BJ (cell line): Measurements from ENCODE around the gene TTC33. TPM values are rescaled to one million over a fixed set of nuclear protein-coding genes. Genes with fewer than 3 reads are reported as not detected.

Source experiments
- CTCF ChIA-PET: fragments of 350-600 bp; formaldehyde crosslinking; extraction: SDS; loops from one replicate; lab custom pipeline; 2021; ENCODE audit warnings: antibody characterized with exemption, inconsistent platforms; lab: Yijun Ruan, JAX
- POLR2A ChIA-PET: fragments of 300-600 bp; sonication (Branson Sonifier 250); formaldehyde crosslinking; extraction: SDS; loops from one replicate; lab custom pipeline; 2021; ENCODE audit warnings: antibody characterized with exemption; lab: Charles Lee
- DNase-seq: peaks from one replicate; pipeline ENCODE4 v3.0.0-alpha.2; 2011; ENCODE audit warnings: low read depth
- H3K27me3 ChIP-seq: 2 replicates; pipeline ENCODE4 v1.6.0; 2011; ENCODE audit warnings: low read length; ENCODE audit not compliant: control insufficient read depth, insufficient read depth
- H3K36me3 ChIP-seq: 2 replicates; pipeline ENCODE4 v1.5.1; 2011; ENCODE audit warnings: low read length; ENCODE audit not compliant: control insufficient read depth, insufficient read depth
- H3K4me3 ChIP-seq: 2 replicates; pipeline ENCODE4 v1.5.1; 2011; ENCODE audit warnings: low read depth, mild to moderate bottlenecking, control low read depth, low read length
- CTCF ChIP-seq: IDR thresholded peaks from 2 replicates; pipeline ENCODE4 v1.5.1; 2011; ENCODE audit warnings: low read depth, mild to moderate bottlenecking, control low read depth, inconsistent platforms, low read length, moderate library complexity; ENCODE audit not compliant: insufficient read depth
- polyA plus RNA-seq: library from polyadenylated mRNA; depleted of rRNA; stranded (reverse); fragments of >200 nt; gene quantifications from 2 replicates; pipeline ENCODE4 v1.2.3, GENCODE V29; 2011

The TTC33 gene
- polyA plus RNA-seq, 1 experiment = 2.8 TPM

- ChIA-PET POLR2A (no interaction called here), CTCF (interaction anchor here (0.8 to 2.0 kb wide), 10 partner anchors 9 to 980 kb away, joined by 3 to 11 read pairs (median 4); partner anchors contain the start of gene PTGER4)
- no peak for DNase-seq
- Histone ChIP-seq H3K36me3 (no peaks in the 10 kb centered on the region), H3K27me3 (no peaks in the 10 kb centered on the region), H3K4me3 (no peak overlapping the region)
- no peak for TF ChIP-seq CTCF
These were observed 66.8 kb downstream of the TTC33 start for GRCh38 chr5:40688996-40689395.

- Histone ChIP-seq H3K36me3 (no peaks in the 10 kb centered on the region), H3K4me3 (no peak overlapping the region), H3K27me3 (no peaks in the 10 kb centered on the region)
- DNase-seq = peak; percentile 22
- peak; percentile 79 for TF ChIP-seq CTCF
- ChIA-PET CTCF (interaction anchor here (0.8 to 2.0 kb wide), 8 partner anchors 8 to 979 kb away, joined by 3 to 11 read pairs (median 6); partner anchors contain the start of gene PTGER4), POLR2A (no interaction called here)
These were observed 67.5 kb downstream of the TTC33 start for GRCh38 chr5:40688127-40688761.

GRCh38 chr5:40687321-40687720 is 68.4 kb downstream of the TTC33 start:
- no peak for TF ChIP-seq CTCF
- H3K27me3 ChIP-seq = no peaks in the 10 kb centered on the region; the same call in 1 of the 2 replicates
- H3K4me3 ChIP-seq = no peak overlapping the region
- no peaks in the 10 kb centered on the region for H3K36me3 ChIP-seq
- CTCF ChIA-PET = interaction anchor here (1.4 to 2.1 kb wide), 3 partner anchors 48 to 972 kb away, joined by 3 to 12 read pairs (median 4); no protein-coding TSS in a partner anchor
- POLR2A ChIA-PET = no interaction called here
- DNase-seq = no peak

- Histone ChIP-seq H3K4me3 (no peak overlapping the region), H3K27me3 (peaks cover 9% of the 10 kb centered on the region), H3K36me3 (no peaks in the 10 kb centered on the region)
- CTCF ChIA-PET = interaction anchor here (0.6 to 2.1 kb wide), 9 partner anchors 47 to 972 kb away, joined by 3 to 12 read pairs (median 4); no protein-coding TSS in a partner anchor
- DNase-seq = no peak
- no peak for TF ChIP-seq CTCF
- POLR2A ChIA-PET = interaction anchor here (0.6 kb wide), 1 partner anchor 975 kb away, joined by 3 read pairs; no protein-coding TSS in a partner anchor
These were observed 69.7 kb downstream of the TTC33 start for GRCh38 chr5:40685976-40686486.

GRCh38 chr5:40685193-40685592 is 70.6 kb downstream of the TTC33 start:
- TF ChIP-seq CTCF = no peak
- no peak overlapping the region for H3K4me3 ChIP-seq
- ChIA-PET CTCF (interaction anchor here (1.1 to 4.0 kb wide), 4 partner anchors 48 to 972 kb away, joined by 5 to 15 read pairs (median 10); no protein-coding TSS in a partner anchor), POLR2A (no interaction called here)
- no peaks in the 10 kb centered on the region for H3K36me3 ChIP-seq
- DNase-seq = no peak
- H3K27me3 ChIP-seq = peaks cover 17% of the 10 kb centered on the region
